NCI-H82 (cell line): ENCODE data around the gene OSBPL5.

Experiments
- DNase-seq: peaks from one replicate; lab custom pipeline; 2025; lab: John Stamatoyannopoulos, UW

The OSBPL5 gene, protein sequence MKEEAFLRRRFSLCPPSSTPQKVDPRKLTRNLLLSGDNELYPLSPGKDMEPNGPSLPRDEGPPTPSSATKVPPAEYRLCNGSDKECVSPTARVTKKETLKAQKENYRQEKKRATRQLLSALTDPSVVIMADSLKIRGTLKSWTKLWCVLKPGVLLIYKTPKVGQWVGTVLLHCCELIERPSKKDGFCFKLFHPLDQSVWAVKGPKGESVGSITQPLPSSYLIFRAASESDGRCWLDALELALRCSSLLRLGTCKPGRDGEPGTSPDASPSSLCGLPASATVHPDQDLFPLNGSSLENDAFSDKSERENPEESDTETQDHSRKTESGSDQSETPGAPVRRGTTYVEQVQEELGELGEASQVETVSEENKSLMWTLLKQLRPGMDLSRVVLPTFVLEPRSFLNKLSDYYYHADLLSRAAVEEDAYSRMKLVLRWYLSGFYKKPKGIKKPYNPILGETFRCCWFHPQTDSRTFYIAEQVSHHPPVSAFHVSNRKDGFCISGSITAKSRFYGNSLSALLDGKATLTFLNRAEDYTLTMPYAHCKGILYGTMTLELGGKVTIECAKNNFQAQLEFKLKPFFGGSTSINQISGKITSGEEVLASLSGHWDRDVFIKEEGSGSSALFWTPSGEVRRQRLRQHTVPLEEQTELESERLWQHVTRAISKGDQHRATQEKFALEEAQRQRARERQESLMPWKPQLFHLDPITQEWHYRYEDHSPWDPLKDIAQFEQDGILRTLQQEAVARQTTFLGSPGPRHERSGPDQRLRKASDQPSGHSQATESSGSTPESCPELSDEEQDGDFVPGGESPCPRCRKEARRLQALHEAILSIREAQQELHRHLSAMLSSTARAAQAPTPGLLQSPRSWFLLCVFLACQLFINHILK

DNA sequence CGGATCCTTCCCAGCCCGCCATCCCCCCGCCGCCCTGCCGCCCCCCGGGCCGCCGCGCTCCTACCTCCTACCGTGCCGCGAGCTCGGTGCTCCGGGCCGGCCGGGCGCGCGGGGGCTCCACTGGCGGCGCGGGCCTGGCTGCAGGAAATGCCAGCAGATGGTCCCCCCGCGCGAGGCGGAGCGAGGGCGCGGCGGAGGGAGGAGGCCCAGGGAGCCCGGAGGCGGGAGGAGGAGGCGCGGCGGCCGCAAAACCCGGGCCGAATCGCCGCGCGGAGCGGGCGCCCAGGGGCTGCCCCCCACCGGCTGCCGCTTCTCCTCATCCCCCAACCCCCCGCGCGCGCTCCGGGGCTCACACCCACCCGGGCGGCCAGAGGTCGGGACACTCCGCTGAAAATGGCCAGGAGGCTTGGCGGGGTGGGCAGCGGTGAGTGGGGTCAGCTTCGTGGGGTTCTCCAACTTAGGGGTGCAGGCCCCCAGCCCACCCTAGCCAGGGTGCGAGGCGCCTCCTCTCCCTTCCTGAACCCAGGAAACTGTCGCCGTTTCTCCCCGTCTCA is at the start of gene OSBPL5:
Gene OSBPL5, minus strand, starts transcription at position 159 of the 554 bp plus-strand sequence. CDS start 36,162 bp downstream, outside the sequence.
- peak; percentile 74 for DNase-seq

DNA sequence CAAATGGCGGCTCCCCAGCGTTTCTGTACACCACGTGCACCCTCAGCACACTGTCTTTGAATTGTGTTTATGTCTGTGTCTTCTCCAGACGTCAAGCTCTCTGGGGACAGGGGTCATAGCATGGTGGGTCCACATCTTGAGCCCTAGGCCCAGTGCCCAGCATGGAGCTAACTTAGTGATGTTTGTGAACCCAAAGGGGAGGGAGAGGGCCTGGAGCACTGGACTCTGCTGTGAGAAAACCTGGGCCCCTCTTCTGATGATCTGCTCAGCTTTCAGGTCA is 49.2 kb upstream of the OSBPL5 start:
- DNase-seq = no peak

GRCh38 chr11:3213659-3214419 is 48.7 kb upstream of the OSBPL5 start:
- peak; percentile 17 for DNase-seq

DNA sequence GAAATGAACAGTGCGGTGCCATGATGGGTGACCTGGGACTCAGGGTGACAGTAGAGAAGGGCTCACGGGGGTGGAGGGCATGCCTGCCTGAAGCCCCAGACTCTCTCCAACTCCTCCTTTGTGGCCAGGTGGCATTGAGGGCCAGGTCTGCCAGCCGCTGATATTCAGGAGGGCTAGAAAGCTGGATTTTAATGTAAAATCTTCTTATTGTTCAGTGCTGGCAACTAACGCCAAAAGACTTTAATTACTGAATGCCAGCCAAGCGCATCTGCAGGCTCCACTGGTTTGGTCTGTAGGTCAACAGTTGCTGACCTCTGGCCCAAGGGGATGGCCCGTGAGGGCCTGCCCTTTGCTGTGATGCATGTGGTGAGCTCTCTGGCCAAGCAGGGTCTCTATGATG is 43.2 kb upstream of the OSBPL5 start:
- DNase-seq = no peak

DNA sequence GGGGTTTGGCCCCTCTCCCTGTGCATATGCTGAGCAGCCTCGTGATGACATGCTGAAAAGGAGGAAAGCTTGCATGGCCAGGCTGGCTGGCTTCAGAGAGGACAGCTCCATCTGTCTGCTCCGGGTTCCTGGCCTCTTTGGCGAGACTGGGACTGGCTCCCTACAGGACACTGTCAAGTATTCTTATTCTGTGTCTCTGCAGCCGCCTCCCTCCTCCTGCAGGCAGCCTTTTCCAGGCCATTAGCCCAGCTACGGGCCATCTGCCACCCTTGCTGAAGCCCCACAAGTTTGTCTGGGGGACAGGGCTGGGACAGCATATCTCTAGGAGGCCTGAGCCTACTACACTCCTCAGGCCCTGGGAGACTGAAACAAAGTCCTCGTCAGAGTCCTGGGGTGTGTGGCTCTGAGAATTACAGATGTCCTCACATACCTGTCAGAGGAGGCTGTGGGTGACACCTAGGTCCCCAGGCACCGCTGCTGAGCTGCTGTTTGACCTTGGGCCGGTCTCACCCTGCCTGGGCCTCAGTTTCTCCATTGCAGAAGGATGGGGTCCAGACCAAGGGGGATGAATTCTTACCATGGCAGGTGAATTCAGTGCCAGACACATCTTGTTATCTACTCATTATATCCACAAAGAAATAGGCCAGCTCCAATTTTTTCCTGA is 42.5 kb upstream of the OSBPL5 start:
- no peak for DNase-seq

- no peak for DNase-seq
Observed at GRCh38 chr11:3206922-3207204, 41.8 kb upstream of the OSBPL5 start.

DNA sequence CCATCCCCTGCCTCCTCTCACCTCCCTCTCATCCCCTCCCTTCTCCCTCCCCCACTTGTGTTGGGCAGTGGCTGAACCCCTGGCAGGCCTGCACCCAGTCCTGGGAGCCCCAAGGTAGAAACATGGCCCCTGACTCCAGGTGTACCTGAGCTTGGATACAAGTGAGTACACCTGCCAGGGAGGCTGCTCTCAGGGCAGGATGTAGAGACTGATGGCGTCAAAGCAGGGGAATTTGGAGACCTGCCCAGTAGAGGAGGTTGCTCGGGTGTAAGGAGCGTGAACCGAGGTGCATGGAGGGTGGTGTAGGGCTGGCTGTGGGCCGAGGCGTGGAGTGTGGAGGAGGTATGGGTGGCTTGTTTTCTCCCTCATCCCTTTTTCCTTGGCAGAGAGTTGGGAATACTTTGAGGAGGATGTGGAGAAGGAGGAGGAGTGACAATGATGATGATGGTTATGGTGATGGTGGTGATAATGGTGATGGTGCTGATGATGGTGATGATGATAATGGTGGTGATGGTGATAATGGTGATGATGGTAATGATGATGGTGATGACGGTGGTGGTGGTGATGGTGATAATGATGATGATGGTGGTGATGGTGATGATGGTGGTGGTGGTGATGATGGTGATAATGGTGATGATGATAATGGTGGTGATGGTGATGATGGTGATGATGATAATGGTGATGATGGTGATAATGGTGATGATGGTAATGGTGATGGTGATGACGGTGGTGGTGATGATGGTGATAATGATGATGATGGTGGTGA is 41.2 kb upstream of the OSBPL5 start:
- no peak for DNase-seq

DNA sequence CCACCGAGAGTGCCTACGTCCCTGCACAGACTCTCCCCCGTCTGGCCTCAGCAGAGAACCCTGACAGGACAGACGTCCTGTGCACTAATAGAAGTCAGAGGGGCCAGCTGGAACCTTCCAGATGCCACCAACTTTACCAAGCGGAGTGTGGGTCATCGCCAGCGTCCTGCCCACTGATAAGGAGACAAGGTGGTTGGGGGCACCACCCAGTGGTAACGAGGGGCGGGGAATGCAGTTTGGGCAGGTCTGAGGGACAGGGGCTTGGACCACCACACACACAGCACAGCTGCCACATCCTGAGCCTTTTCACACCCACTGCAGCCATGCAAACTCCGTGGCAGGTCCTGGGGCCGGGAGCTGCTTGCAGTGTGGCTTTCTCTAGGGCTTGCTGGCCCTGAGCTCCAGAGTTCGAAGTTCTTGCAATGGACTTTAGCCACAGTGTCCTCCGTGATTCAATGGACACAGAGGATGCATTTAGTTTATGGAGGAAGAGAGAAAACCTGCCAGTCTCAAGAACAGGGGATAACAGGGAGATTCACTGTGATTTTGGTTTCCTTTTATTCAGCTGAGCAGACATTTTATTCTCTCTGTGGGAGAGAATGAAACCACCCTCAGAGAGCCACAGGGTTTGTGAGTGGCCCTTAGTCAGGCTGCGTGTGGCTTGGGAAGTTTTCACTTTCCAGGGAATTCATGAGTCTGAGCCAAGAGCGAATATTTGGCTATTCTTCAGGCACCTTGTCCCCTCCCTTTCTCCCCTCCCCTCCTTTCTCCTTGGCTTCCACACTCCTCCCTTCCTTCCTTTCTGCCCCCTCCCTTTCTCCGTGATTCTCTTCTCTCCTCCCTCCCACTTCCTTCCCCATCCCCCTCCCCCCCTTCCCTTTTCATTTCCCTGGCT is 40.4 kb upstream of the OSBPL5 start:
- no peak for DNase-seq

- DNase-seq = no peak
Observed at GRCh38 chr11:3204141-3205015, 39.3 kb upstream of the OSBPL5 start.

DNA sequence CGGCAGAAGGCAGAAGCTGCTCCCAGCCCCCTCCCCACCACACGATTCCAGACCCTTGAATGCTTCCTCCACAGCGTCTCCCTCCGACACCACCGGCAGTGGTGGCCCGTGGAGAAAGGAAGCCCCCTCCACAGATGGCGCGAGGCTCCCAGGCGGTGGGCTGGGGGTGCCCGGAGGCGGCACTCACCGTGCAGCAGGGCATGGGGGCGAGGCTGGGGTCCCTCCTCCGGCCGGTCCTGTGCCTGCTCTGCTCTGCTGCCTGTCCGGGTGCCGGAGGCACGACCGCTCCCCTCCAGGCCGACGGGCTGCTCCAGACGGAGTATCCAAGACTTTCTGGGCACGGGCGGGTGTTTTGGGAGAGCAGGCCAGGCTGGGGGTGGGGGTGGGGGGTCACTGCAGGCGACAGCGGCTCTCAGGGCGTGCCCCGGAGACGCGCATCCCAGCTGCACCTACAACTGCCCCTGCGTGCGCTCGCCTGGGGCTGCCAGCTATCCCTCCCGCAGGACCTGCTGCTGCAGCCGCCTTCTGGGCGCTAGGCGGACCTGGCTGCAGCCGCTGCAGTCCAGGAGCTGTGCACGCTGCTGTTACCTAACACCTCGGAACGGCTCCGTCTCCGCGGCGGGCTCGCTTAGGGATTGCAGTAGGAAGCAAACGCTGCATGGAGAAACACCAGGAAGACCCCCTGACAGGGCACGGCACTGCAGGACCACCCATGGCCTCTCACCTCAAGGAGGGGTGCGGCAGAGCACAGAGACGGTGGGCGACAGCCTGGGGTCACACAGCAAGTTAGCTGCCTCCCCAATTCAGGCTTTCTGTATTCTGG is 38.3 kb upstream of the OSBPL5 start:
- no peak for DNase-seq

DNA sequence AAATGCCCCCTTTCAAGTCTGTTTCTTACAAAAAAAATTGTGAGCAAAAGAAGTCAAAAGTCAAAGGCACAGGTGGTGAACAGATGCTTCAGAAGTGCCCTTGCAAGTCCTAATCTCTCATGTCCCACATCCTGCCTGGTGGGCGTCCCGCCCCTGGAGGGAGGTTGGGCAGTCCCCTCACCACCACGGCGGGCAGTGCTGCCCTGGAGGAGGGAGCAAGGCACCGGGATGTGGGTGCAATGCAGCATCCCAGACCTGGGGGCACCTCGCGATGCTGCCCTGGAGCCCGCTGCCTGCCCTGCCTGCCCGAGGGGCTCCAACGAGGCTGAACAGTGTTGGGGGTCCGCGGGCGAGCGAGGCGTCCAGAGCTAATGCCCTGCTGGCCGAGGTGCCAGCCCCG is 37.6 kb upstream of the OSBPL5 start:
- no peak for DNase-seq

DNA sequence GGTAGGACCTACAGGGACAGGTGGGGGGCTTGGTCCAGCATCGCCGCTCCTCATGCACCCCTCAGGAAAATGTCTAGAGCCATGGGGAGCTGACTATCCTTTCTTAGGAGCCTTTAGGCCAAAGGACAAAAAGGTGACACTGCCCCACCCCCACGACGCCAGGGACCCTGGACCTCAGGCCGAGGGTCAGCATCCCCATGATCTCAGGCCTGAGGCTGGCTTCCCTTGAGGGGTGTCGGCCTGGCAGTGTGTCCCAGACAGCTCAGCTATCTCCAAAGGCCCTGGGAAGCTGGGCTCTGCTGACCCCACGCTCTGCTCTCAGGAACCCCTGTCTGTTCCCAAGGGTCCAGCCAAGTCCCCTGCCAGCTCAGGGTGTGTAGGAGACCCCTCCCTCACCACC is 37.2 kb upstream of the OSBPL5 start:
- DNase-seq = no peak

DNA sequence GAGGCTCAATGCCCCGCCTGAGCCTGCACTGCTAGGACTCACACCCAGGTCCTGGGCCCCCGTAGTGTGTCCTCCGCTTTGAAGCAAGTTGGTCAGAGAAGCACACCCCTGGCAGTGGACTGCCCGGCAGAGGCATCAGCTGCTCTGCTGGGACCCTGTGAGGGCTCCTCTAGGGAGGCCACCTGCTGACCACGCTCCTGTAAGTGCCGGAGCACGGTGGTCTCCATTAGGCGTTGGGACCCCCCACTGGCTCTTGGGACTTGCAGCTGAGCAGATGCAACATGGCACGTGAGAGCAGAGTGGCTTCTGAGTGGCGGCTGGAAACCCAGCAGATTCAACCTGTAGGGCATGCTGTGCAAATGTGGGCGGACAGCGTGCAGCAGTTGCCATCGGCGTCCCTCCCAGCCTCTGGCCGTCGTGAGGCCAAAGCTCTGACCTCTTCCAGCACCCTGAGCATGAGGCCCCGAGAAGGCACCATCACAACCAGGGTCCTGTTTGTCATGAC is 36.6 kb upstream of the OSBPL5 start:
- no peak for DNase-seq

GRCh38 chr11:3201112-3201581 is 36.0 kb upstream of the OSBPL5 start:
- DNase-seq = no peak

DNA sequence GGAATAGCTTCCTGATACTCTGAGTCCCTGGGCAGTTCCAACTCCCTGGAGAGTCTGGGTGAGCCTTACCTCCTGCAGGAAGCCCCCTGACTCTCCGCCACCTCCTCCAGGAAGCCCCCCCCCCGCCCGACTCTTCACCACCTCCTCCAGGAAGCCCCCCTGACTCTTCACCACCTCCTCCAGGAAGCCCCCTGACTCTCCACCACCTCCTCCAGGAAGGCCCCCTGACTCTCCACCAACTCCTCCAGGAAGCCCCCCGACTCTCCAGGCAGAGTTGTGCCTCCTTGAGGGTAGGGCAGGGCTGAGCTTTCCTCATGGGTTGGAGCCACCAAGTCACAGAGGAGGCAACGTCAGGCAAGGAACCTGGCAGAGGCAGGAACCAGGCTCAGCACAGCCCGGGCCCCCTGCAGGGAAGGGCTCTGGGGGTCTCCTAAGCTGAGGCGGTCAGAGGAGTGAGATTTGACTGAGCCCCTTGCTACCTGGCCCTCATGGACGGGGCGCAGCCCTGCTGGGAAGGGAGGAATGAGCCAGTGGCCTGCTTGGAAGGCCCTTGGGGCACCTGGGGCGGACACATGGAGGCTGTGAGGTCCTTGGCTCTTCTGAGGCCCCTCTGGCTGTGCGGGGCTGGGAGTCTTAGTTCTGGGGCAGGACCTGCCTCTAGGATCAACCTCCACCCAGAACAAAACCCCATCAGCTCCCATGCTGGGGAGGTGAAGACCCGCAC is 35.4 kb upstream of the OSBPL5 start:
- DNase-seq = no peak

DNA sequence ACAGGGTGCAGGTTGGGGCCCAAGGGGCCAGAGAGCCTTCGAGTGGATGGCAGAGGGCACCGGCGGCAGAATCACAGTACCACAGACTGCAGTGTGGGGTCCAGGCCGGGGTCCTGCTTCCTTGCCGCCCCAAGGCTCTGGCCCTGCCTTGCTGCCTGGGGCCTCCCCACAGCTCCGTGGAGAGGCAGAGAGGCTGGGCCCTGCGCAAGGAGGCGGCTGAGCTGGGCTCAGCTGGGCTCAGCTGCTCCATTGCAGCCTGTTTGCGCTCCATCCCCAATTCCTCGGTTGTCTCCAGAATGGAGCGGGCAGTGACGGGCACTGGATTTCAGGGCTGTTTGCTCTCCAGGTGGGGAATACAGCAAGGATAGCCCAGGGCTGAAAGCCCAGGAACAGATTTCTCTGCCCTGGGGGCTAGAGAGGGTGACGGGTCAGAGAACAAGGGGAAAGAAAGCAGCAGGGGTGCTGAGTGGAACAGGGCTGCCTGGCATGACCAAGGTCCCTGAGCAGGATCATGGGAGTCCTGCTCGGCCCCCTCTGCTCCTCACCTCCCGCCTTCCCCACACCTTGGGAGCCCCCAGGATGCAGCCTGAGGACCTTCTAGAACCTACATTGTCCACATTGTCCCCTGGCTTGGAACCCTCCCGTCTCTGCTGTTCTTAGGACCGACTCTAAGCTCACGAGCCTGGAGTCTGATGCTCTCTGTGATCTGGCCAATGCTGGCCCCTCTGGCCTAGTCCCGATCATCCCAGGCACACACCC is 34.6 kb upstream of the OSBPL5 start:
- no peak for DNase-seq

- no peak for DNase-seq
Observed at GRCh38 chr11:3198815-3199214, 33.7 kb upstream of the OSBPL5 start.
